IPS-18c (cell line): ENCODE data around the gene NR3C1.

Experiments
- H3K4me3 ChIP-seq: 2 replicates; pipeline ENCODE4 v1.7.0; 2013; ENCODE audit warnings: low read depth, mild to moderate bottlenecking, low read length, moderate library complexity; ENCODE audit not compliant: insufficient read depth
- H3K9me3 ChIP-seq: one replicate; pipeline ENCODE4 v1.6.1; 2013; ENCODE audit warnings: mild to moderate bottlenecking, low read length, moderate library complexity; ENCODE audit not compliant: control insufficient read depth, insufficient read depth

The NR3C1 gene

DNA sequence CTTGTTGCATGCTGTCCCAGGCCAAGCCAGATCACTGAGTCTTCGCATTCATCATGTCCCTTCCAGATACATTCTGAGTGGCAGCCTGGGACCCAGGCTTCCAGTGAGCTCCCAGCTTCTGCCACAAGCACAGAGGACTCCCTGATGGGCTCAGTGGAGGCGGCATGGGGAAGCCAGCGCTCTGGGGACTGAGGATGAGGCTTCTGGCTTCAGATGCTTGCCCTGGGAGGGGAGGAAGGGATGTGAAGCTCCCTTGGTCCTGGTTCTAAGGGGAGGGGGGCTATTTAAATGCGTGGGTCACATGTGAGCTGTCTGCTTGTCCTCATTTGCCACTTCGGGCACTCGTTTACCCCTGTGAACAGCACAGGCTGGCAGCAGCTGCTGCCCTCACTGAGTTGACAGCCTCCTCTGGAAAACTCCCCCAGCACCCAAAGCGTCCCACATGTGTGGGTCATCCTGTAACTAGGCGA is 174.0 kb downstream of the NR3C1 start:
- Histone ChIP-seq H3K9me3 (no peaks in the 10 kb centered on the region), H3K4me3 (no peak overlapping the region; the same call in 1 of the 2 replicates)

DNA sequence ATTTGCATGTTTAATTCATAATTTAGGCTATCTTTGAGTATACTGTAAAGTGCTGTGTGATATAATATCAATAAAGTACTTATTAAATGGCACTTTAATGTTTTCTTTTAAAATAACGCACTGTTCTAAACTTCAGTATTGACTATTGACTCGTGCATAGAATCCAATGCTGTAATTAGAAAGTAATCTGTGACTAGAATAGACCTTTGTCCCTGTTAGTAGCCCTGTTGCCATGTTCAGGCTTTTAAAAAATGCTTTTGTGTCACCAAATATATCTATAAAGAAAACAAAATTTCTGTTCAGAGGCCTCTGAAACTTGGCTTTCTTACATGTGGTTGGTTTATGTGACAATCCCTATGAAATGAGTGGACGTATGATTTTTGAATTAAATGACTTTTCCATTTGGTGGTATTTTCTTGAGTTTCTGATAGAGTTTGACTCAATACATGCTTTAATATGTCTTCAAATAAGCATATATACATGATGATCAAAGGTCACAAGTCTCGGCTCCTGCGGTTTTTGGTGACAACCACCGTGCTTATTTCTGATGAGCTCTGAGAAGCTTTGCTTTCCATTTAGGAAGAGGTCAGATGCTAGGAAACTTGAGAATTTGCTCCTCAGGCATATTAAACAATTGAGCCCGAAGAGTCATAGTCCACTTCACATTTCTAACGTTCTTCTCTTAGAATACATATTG is 174.7 kb downstream of the NR3C1 start:
- no peak overlapping the region for H3K4me3 ChIP-seq
- no peaks in the 10 kb centered on the region for H3K9me3 ChIP-seq
